Endodermal cell (in vitro differentiated cells): ENCODE data around the gene AFM. TPM values are rescaled to one million over a fixed set of nuclear protein-coding genes. Genes with fewer than 3 reads are reported as not detected.

ENCODE experiments used
- DNase-seq: peaks from one replicate; pipeline ENCODE4 v3.0.0-alpha.2; 2017
- H3K27ac ChIP-seq: 2 replicates; pipeline ENCODE4 v1.5.1; 2013; ENCODE audit warnings: mild to moderate bottlenecking, low read depth, low read length, moderate library complexity
- H3K27me3 ChIP-seq: 2 replicates; pipeline ENCODE4 v1.6.1; 2013; ENCODE audit warnings: mild to moderate bottlenecking, low read length, moderate library complexity; ENCODE audit not compliant: insufficient read depth, control insufficient read depth, poor library complexity, severe bottlenecking
- H3K36me3 ChIP-seq: 2 replicates; pipeline ENCODE4 v1.7.0; 2013; ENCODE audit warnings: mild to moderate bottlenecking, low read length, moderate library complexity; ENCODE audit not compliant: control insufficient read depth, insufficient read depth
- H3K4me1 ChIP-seq: one replicate; pipeline ENCODE4 v1.7.0; 2013; ENCODE audit warnings: low read length; ENCODE audit not compliant: control insufficient read depth, insufficient read depth
- H3K4me3 ChIP-seq: 2 replicates; pipeline ENCODE4 v1.5.1; 2013; ENCODE audit warnings: mild to moderate bottlenecking, low read length, moderate library complexity
- H3K9ac ChIP-seq: 2 replicates; pipeline ENCODE4 v1.6.1; 2013; ENCODE audit warnings: mild to moderate bottlenecking, low read length, moderate library complexity; ENCODE audit not compliant: poor library complexity, severe bottlenecking; ENCODE audit errors: extremely low read depth
- H3K9me3 ChIP-seq: 2 replicates; pipeline ENCODE4 v1.6.1; 2013; ENCODE audit warnings: mild to moderate bottlenecking, low read length, moderate library complexity; ENCODE audit not compliant: control insufficient read depth
- H3K27ac Mint-ChIP-seq: 2 replicates; pipeline ENCODE4 v1.8.0; 2020; ENCODE audit warnings: mixed read lengths
- H3K27me3 Mint-ChIP-seq: 2 replicates; pipeline ENCODE4 v1.8.0; 2021; ENCODE audit warnings: mild to moderate bottlenecking, mixed read lengths; ENCODE audit not compliant: insufficient read depth
- H3K36me3 Mint-ChIP-seq: 2 replicates; pipeline ENCODE4 v1.8.0; 2020; ENCODE audit warnings: low read depth, mixed read lengths
- H3K4me1 Mint-ChIP-seq: 2 replicates; pipeline ENCODE4 v1.8.0; 2020; ENCODE audit warnings: mixed read lengths
- H3K4me3 Mint-ChIP-seq: 2 replicates; pipeline ENCODE4 v1.8.0; 2020; ENCODE audit warnings: mild to moderate bottlenecking, moderate library complexity, mixed read lengths
- H3K9me3 Mint-ChIP-seq: 2 replicates; pipeline ENCODE4 v1.8.0; 2020; ENCODE audit warnings: mild to moderate bottlenecking, mixed read lengths
- WGBS, 2 experiments: methylation state at CpG; one replicate each; pipeline versions ENCODE4 v1.1.5 to v1.1.7; 2013; ENCODE audit warnings: missing lambda C conversion rate in 2 of 2, mixed read lengths in 1 of 2; ENCODE audit not compliant: insufficient coverage in 1 of 2, insufficient read length in 1 of 2; 5-methylcytosine and 5-hydroxymethylcytosine counted together
- total RNA-seq, 2 donors: library from RNA; stranded (reverse); fragmentation: NEBNext Ultra II Directional in 1 of 2; extraction: Animal tissue kit (Norgen Biotek cat#: 25700) in 1 of 2; gene quantifications; 2 replicates in 1 of 2; 3 replicates in 1 of 2; pipeline ENCODE4 v1.2.1, GENCODE V29; 2021
- TF ChIP-seq, protein P1 (sequence below): fragments of 200-600 bp; sonication (generic); conservative IDR thresholded peaks from 2 replicates; pipeline ENCODE4 v1.5.0; 2021; ENCODE audit warnings: antibody characterized with exemption, mild to moderate bottlenecking

Gene AFM
- total RNA-seq, 2 donors from 2014 or later = not detected

- Histone ChIP-seq H3K27me3 (no peaks in the 10 kb centered on the region), H3K27ac (no peak overlapping the region), H3K9me3 (no peaks in the 10 kb centered on the region), H3K36me3 (no peaks in the 10 kb centered on the region), H3K4me1 (peaks cover 13% of the 10 kb centered on the region), H3K4me3 (no peak overlapping the region), H3K9ac (no peak overlapping the region)
- no peaks in the 10 kb centered on the region for H3K9me3 Mint-ChIP-seq
- TF ChIP-seq, protein P1, sequence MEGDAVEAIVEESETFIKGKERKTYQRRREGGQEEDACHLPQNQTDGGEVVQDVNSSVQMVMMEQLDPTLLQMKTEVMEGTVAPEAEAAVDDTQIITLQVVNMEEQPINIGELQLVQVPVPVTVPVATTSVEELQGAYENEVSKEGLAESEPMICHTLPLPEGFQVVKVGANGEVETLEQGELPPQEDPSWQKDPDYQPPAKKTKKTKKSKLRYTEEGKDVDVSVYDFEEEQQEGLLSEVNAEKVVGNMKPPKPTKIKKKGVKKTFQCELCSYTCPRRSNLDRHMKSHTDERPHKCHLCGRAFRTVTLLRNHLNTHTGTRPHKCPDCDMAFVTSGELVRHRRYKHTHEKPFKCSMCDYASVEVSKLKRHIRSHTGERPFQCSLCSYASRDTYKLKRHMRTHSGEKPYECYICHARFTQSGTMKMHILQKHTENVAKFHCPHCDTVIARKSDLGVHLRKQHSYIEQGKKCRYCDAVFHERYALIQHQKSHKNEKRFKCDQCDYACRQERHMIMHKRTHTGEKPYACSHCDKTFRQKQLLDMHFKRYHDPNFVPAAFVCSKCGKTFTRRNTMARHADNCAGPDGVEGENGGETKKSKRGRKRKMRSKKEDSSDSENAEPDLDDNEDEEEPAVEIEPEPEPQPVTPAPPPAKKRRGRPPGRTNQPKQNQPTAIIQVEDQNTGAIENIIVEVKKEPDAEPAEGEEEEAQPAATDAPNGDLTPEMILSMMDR = no peak
- H3K4me3 Mint-ChIP-seq = no peak overlapping the region
- H3K36me3 Mint-ChIP-seq = no peaks in the 10 kb centered on the region
- 93% methylated on average over 1 of the region's 1 CpG; no CpG with 5 or more reads in 1 of the 2 experiments for WGBS, 2 experiments
- no peaks in the 10 kb centered on the region for H3K27me3 Mint-ChIP-seq
- no peak for DNase-seq
- peaks cover 21% of the 10 kb centered on the region for H3K4me1 Mint-ChIP-seq
- no peak overlapping the region for H3K27ac Mint-ChIP-seq
Observed at GRCh38 chr4:73525611-73526010, 44.1 kb downstream of the AFM start.

- H3K4me3 ChIP-seq = no peak overlapping the region
- Mint-ChIP-seq H3K9me3 (no peaks in the 10 kb centered on the region), H3K27ac (no peak overlapping the region), H3K4me1 (peaks cover 7% of the 10 kb centered on the region), H3K4me3 (no peak overlapping the region), H3K36me3 (no peaks in the 10 kb centered on the region), H3K27me3 (no peaks in the 10 kb centered on the region)
- H3K36me3 ChIP-seq = no peaks in the 10 kb centered on the region
- no peak for DNase-seq
- TF ChIP-seq, protein P1 = no peak
- H3K27me3 ChIP-seq = no peaks in the 10 kb centered on the region
- no peak overlapping the region for H3K27ac ChIP-seq
- 100% methylated on average over 1 of the region's 1 CpG for WGBS, 2 experiments
- no peak overlapping the region for H3K9ac ChIP-seq
- H3K4me1 ChIP-seq = peaks cover 8% of the 10 kb centered on the region
- no peaks in the 10 kb centered on the region for H3K9me3 ChIP-seq
Observed at GRCh38 chr4:73527196-73527595, 45.7 kb downstream of the AFM start.

DNA sequence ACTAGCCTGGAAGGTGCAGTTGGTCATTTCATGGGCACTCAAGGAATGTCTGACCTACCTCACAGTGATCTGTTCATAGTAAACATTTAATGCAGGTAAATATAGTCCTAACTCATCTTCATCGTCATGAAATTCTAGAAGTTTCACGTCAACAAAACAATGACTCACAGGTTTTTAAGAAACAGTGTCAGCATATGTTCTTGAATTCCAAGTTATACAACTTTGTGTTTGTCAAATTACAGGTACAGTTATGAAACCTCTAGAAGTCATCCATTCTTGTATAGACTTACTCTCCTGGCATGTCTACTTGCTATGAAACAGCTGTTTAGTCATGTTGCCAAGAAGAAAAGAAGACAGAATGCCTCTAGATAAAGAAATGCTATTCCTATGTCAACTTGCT lies 46.6 kb downstream of the AFM start:
- Mint-ChIP-seq H3K27ac (no peak overlapping the region), H3K4me1 (peaks cover 7% of the 10 kb centered on the region), H3K36me3 (no peaks in the 10 kb centered on the region), H3K9me3 (no peaks in the 10 kb centered on the region), H3K27me3 (no peaks in the 10 kb centered on the region), H3K4me3 (no peak overlapping the region)
- H3K4me1 ChIP-seq = peaks cover 7% of the 10 kb centered on the region
- TF ChIP-seq, protein P1 = no peak
- 98 to 100% methylated on average over 2 of the region's 2 CpGs for WGBS, 2 experiments
- no peak overlapping the region for H3K9ac ChIP-seq
- no peaks in the 10 kb centered on the region for H3K9me3 ChIP-seq
- H3K27ac ChIP-seq = no peak overlapping the region
- H3K36me3 ChIP-seq = no peaks in the 10 kb centered on the region
- no peaks in the 10 kb centered on the region for H3K27me3 ChIP-seq
- no peak overlapping the region for H3K4me3 ChIP-seq
- no peak for DNase-seq
